HG03521 (cell line): ENCODE results near the gene ELMO1.

ENCODE experiments used
- ATAC-seq: cut with Tn5 transposase; IDR thresholded peaks from one replicate; pipeline ENCODE4 v1.9.1; 2021; ENCODE audit warnings: mild to moderate bottlenecking, moderate library complexity; ENCODE audit not compliant: unreplicated experiment

Gene ELMO1

GRCh38 chr7:36820527-36821170, 628.0 kb downstream of the ELMO1 start:
- no peak for ATAC-seq

- ATAC-seq, result no peak
Measured at GRCh38 chr7:36819639-36820038, 629.0 kb downstream of the ELMO1 start.

GRCh38 chr7:36814311-36814710, 634.4 kb downstream of the ELMO1 start:
- no peak for ATAC-seq

- no peak for ATAC-seq
Measured at GRCh38 chr7:36811807-36812206, 636.9 kb downstream of the ELMO1 start.

- no peak for ATAC-seq
Measured at GRCh38 chr7:36810489-36810888, 638.2 kb downstream of the ELMO1 start.

GRCh38 chr7:36810032-36810431, 638.6 kb downstream of the ELMO1 start:
- no peak for ATAC-seq

- ATAC-seq, result no peak
Measured at GRCh38 chr7:36809510-36809909, 639.2 kb downstream of the ELMO1 start.

GRCh38 chr7:36809086-36809485, 639.6 kb downstream of the ELMO1 start:
- ATAC-seq, result no peak

- no peak for ATAC-seq
Measured at GRCh38 chr7:36806891-36807290, 641.8 kb downstream of the ELMO1 start.
